AG08395 (cell line): ENCODE data around the gene CRIP2.

ENCODE experiments used
- DNase-seq: peaks from one replicate; pipeline ENCODE4 v3.0.0; 2012; ENCODE audit warnings: mixed read lengths, low spot score

CRIP2 gene

GRCh38 chr14:105487986-105488777 is 13.6 kb downstream of the CRIP2 start:
- DNase-seq = no peak

- no peak for DNase-seq
Measured at GRCh38 chr14:105488781-105489541, 14.3 kb downstream of the CRIP2 start.

GRCh38 chr14:105489542-105490266 is 15.1 kb downstream of the CRIP2 start:
- DNase-seq = peak; percentile 54

- no peak for DNase-seq
Measured at GRCh38 chr14:105490267-105490571, 15.6 kb downstream of the CRIP2 start.

GRCh38 chr14:105490572-105491365 is 16.1 kb downstream of the CRIP2 start, which contains the start of gene TEDC1:
TSS of gene TEDC1 (plus strand) at chr14:105491246. CDS start at chr14:105491376, 130 bp downstream.
- peak; percentile 99 for DNase-seq

GRCh38 chr14:105491366-105491973 is 16.8 kb downstream of the CRIP2 start:
- peak; percentile 65 for DNase-seq

- no peak for DNase-seq
Measured at GRCh38 chr14:105492031-105492970, 17.7 kb downstream of the CRIP2 start.

- no peak for DNase-seq
Measured at GRCh38 chr14:105492971-105493871, 18.6 kb downstream of the CRIP2 start.

- DNase-seq = no peak
Measured at GRCh38 chr14:105493921-105494605, 19.4 kb downstream of the CRIP2 start.

- no peak for DNase-seq
Measured at GRCh38 chr14:105494606-105494929, 19.9 kb downstream of the CRIP2 start.

- DNase-seq = no peak
Measured at GRCh38 chr14:105495101-105495989, 20.7 kb downstream of the CRIP2 start.

GRCh38 chr14:105495990-105496830 is 21.6 kb downstream of the CRIP2 start:
- DNase-seq = no peak

- no peak for DNase-seq
Measured at GRCh38 chr14:105496831-105497591, 22.4 kb downstream of the CRIP2 start.

- DNase-seq = no peak
Measured at GRCh38 chr14:105497671-105498429, 23.2 kb downstream of the CRIP2 start.
